H54 (cell line): ENCODE results near the gene VPS52.
"Not testable (repeated sequence)": the region's sequence is repeated elsewhere in the genome, so short reads cannot be mapped to it uniquely, and the experiment has no call there.

Experiments used
- DNase-seq: peaks from one replicate; pipeline ENCODE4 v3.0.0; 2011; ENCODE audit warnings: low spot score, mixed read lengths; ENCODE audit not compliant: insufficient read length
- FAIRE-seq: peaks from 3 replicates; lab custom pipeline; 2011; peaks lifted over from hg19 to GRCh38; lab: Jason Lieb, UNC
- POLR2A ChIP-seq: IDR thresholded peaks from 2 replicates; pipeline ENCODE4 v1.6.1; 2011; ENCODE audit warnings: low read depth, mild to moderate bottlenecking, low read length

Gene VPS52

DNA sequence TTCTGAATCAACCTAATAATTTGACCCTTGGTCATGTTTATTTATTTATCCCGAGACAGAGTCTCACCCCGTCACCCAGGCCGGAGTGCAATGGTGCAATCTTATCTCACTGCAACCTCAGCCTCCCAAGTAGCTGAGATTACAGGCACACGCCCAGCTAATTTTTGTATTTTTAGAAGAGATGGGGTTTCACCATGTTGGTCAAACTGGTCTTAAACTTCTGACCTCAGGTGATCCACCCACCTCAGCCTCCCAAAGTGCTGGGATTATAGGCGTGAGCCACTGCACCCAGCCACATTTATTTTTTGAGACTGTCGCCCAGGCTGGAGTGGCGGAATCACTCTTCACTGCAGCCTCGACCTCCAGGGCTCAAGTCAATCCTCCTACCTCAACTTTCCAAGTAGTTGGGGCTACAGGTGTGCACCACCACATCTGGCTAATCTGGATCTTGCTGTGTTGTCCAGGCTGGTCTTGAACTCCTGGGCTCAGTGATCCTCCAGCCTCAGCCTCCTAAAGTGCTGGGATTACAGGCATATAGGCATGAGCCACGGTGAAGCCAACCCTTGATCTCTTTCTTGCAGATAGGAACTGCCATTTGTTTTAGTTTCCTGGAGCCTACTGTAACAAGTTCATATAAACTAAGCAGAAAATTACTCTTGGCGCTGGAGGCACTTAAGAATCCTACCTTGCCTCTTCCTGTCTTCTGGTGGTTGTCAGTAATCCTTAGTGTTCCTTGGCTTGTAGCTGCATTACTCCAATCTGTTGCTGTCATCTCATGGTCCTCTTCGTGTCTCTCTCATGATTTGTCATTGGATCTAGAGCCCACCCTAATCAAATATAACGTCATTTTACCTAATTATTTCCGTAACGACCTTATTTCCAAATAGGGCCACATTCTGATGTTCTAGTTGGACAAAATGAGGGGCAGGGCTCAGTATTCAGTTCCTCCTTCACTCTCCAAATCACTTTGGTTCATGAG lies 2.5 kb upstream of the VPS52 start:
- DNase-seq: no peak
- no peak for FAIRE-seq
- no peak for TF ChIP-seq POLR2A

DNA sequence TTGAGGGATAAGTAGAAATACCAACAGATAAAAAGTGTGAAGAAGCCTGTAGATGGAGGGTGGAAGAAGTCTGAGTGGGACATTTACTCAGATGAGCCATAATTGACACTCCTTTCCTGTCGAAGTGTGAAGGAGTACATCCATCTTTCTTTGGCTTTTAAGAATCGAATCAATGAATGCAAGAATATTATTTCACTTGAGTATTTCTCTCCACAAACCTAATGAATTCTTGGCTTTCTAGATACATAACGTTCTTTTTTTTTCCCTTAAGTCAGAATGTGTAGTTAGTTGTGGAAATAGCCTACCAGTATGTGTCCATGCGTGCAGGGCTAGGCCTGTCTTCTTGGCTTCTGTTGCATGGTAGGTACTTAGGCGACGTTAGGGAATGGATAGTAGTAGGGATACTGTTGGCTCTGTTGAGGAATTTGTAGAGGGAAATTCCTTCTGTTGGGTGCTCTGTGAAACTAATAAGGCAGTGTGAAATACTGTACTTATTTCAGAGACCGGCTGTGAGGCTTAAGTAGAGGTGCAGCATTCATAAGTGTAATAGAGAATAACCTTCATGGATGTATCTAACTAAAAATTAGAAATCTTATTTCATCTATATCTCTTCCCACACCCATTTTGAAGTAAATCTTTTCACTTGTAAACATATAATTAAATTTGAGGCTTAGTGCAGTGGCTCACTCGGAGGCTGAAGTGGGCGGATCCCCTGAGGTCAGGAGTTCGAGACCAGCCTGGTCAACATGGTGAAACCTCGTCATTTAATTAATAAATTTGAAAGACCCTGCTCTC lies 1.6 kb upstream of the VPS52 start:
- FAIRE-seq: no peak
- no peak for TF ChIP-seq POLR2A
- no peak for DNase-seq

DNA sequence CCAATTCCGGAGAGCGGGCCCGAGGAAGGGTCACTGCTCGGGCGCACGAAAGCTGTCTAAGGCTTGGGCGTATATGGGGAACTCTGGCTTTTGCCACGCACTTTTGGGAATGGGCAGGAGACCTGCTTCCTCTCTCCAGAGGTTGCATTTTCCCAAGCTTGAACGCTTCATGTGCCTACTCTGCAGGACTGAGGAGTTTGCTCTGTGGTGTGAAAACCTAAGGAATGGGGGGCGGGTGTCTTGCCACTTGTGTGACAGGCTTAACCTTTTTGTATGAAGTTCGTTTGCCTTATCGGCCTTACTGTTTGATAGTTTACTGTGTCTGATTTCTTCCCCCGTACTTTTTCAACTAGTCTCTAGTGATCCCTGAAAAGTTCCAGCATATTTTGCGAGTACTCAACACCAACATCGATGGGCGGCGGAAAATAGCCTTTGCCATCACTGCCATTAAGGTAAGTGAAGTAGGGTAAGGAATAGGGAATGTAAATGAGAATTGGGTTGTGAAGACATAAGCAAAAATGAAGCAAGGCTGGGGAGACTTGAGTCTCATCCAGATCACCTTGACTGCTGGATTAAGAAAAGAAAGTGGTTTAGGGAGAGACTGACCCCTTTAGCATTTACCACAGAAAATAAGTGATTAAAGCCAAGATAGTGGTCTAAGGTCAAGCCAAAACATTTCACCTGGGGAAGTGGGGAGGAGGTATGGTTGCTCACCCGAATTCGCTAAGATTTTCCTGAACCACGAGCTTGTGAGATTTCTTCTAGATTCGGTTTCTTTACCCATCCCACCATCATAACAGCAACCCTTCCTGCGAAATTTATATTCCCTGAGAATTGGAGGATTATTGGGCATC lies 826 bp upstream of the VPS52 start:
- DNase-seq: no peak
- TF ChIP-seq POLR2A: no peak
- FAIRE-seq: no peak

DNA sequence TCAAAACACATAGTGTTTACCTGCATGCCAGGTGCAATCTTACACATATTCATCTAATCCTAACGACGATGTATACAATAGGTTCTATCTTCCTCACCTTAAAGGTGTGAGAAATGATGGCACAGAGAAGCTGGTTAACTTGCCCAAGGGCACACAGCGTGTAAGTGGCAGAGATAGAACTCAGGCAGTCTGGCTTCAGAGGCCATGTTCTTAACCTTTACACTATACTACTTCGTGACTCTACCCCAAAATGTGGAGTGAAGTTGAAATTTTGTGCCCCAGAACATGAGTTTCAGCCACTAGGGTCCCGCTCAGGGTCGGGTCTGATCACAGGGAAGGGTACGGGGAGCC lies 584 bp downstream of the VPS52 start:
- no peak for TF ChIP-seq POLR2A
- FAIRE-seq (no peak), DNase-seq (no peak)

DNA sequence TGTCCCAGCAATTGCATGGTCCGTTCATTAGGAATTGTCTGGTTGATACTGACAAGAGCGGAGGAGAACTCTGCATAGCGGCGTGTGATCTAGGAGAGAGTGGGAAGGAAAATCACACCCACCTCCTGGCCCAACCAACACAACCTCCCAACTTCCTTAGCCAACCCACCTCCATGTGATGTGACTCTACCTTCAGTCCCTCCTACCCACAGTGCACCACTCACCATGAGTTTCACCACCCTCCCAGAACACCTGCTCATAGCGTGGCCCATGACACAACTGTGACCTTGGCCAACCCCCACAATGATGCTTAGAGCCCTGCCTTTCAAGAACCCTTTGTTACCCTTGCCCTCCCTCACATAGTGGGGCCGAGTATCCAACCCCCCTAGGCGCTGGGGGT lies 7.7 kb downstream of the VPS52 start:
- no peak for TF ChIP-seq POLR2A
- FAIRE-seq (no peak), DNase-seq (no peak)

DNA sequence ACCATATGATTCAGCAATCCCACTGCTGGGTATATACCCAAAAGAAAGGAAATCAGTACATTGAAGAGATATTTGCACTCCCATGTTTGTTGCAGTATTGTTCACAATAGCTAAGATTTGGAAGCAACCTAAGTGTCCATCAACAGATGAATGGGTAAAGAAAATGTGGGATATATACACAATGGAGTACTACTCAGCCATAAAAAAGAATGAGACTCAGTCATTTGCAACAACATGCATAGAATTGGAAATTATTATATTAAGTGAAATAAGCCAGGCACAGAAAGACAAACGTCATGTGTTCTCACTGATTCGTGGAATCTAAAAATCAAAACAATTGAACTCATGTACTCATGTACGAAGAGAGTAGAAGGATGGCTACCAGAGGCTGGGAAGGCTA lies 9.2 kb downstream of the VPS52 start:
- not testable (repeated sequence) for FAIRE-seq, DNase-seq

DNA sequence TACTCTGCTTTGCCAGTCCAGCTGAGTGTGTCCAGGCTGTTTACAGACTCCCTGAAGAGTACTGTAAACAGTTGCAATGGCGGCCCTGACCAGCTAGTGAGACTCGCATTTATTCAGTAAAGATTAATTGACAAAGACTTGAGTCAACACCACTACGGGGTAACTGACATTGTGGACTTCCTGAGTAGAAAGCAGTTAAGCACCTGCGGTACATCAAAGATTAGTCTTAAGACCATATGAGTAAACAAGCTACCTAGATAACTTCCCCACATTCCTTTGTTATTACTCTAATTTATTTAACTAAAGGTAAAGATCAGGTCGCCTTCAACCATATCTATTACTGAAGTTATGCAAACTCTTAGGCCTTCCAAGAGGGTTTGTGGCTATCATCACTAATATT lies 12.6 kb downstream of the VPS52 start:
- FAIRE-seq: no peak

DNA sequence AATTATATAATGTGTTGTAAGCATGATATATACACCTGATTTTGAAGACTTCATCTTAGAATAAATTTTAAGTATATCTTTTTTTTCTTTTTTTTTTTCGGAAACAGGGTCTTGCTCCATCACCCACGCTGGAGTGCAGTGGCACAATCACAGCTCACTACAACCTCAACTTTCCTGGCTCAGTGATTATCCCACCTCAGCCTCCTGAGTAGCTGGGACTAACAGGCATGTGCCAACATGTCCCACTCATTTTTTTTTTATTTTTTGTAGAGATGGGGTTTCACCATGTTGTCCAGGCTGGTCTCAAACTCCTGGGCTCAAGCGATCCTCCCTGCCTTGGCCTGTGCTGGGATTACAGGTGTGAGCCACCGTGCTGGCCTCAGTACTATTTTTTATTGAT lies 17.1 kb downstream of the VPS52 start:
- FAIRE-seq (no peak), DNase-seq (no peak)
- TF ChIP-seq POLR2A: no peak

More for the DNA sequence above, 12.6 kb downstream of the VPS52 start:
- DNase-seq: no peak
- TF ChIP-seq POLR2A: no peak

DNA sequence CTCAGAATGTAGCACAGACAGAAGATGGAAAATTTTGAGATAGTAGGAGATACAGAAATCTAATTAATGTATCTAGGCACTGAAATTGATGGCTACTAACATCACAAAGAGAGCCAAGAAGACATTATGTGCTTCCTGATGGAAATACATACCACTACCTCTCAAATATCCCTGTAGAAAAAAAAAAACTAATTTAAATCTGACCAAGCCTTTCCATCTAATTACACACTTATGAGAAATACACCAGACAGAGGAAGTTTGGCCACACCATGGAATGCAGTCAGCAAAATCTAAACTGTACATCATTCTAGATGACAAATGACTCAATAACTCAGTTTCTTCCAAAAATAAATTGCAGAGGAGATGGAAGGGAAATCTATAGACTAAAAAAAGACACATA lies 18.9 kb downstream of the VPS52 start:
- no peak for FAIRE-seq
- TF ChIP-seq POLR2A: no peak

DNA sequence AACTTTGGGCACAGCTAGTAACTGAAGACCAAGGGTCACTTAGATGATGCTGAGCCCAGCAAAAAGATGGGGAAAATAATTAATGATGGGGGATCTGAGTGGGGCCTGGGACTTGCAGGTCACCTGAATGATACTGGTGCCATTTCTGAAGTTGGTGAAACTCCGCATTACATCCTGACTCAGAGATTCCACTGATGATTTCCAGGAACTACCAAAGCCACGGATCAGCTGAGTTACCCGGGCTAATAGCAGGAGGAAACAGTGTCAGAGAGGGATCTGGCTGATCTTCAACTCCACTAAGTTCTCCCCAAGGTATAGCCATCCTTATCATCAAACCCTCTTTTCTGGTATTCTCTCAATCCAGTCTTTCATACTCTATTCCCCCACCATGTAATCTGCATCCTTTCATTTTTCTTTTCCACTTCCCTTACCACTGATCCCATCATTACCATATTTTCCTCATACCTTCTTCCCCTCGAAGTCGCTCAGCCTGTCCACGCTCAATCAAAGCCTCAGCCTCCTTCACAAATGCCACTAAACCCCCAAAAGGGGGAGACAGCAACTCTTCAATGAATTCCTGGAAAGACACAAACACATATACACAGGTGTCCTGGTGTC lies 20.2 kb downstream of the VPS52 start:
- DNase-seq: no peak
- TF ChIP-seq POLR2A: no peak
- no peak for FAIRE-seq

More for the DNA sequence above, 18.9 kb downstream of the VPS52 start:
- DNase-seq: no peak

DNA sequence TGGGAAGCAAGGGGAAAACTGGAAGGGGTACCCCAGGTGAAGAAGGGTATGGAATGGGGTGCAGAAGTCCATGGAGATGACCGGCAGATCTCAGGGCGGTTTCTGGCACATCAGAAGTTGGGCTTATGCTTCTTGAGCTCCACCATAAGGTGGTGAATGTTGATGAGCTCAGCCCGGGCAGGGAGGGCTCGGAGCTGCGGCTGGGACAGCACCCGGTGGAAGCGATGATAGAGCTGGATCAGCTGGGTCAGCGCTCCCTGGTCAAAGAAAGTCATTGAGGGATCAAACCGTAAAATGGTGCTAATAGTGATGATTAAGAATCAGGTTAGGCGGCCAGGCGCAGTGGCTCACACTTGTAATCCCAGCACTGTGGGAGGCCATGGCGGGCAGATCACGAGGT lies 20.9 kb downstream of the VPS52 start:
- DNase-seq (no peak), FAIRE-seq (no peak)
- no peak for TF ChIP-seq POLR2A

DNA sequence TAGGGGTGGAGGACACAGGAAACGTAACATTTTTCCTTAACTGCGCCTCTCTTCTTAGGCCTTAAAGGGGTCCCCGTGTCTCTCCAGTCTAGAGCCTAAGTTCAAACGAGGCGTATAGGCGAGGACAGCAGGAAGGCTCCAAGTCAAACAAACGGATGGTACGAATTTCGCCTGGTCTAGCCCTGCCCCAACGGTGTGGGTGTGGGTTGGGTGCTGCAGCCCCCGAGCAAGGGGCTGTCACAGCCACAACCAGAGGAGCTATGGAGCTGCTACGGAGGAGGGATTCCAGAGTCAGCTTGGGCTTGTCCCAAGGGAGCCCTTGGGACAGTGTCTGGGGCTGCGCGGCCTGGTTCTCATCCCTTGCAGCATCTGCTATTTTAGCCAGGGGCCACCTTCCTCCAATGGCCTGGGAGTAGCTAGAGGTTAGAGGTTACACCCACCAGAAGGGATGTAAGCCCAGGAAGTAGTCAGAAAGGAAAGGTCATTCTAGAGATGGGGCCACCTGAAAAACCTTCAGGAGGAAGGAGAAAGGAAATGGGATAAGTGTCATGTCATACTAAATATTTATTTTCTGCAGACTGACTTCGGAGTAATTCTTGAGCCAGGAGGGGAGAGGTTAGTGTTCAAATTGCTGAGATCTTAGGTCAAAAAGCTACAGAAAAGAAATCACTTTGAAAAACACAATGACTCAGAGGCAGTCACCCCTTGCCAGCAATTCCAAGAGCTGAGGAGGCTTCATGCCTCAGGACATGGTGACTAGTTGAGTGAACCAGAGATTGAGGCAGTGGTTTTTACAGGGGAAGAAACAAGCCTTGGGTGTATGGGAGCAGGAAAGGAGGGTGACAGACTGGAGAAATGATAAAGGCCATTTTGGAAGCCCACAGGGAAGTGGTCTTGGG lies 21.7 kb downstream of the VPS52 start:
- FAIRE-seq (no peak), DNase-seq (no peak)
- no peak for TF ChIP-seq POLR2A
